B cell (primary cell): ENCODE measurements around the gene CPA4. TPM values are rescaled to one million over a fixed set of nuclear protein-coding genes. Genes with fewer than 3 reads are reported as not detected.

Source experiments
- ATAC-seq: fragments of 200-7000 bp; cut with Tn5 transposase; one replicate; pipeline ENCODE4 v1.10.0; 2021; ENCODE audit warnings: low read depth, mild to moderate bottlenecking, moderate number of reproducible peaks, moderate library complexity
- CTCF ChIA-PET: fragments of 350-600 bp; sonication (Branson Sonifier 250); formaldehyde crosslinking; loops from one replicate; lab custom pipeline; 2021; ENCODE audit warnings: antibody characterized with exemption, inconsistent platforms; lab: Charles Lee
- POLR2A ChIA-PET: fragments of 350-600 bp; sonication (Branson Sonifier 250); formaldehyde crosslinking; loops from one replicate; lab custom pipeline; 2021; ENCODE audit warnings: antibody characterized with exemption; lab: Charles Lee
- DNase-seq: peaks from one replicate; pipeline ENCODE4 v3.0.0; 2013
- H2AFZ ChIP-seq: 2 replicates; pipeline ENCODE4 v1.6.1; 2012; ENCODE audit warnings: mild to moderate bottlenecking, low read depth, low read length; ENCODE audit not compliant: insufficient read depth, poor library complexity, severe bottlenecking
- H3K27ac ChIP-seq, 2 donors: 1 replicate in 1 of 2; 2 replicates in 1 of 2; pipeline ENCODE4 v1.5.1; 2012 to 2013; ENCODE audit warnings: low read length in 2 of 2, mild to moderate bottlenecking in 2 of 2, moderate library complexity in 1 of 2
- H3K27me3 ChIP-seq, 4 experiments: fragments of 200-600 bp in 1 of 4; sonication (generic) in 1 of 4; replicated peaks in 1 of 4; 1 replicate in 2 of 4; 2 replicates in 2 of 4; pipeline versions ENCODE4 v1.6.1 to v1.7.0; 2013 to 2016; ENCODE audit warnings: low read length in 3 of 4, mild to moderate bottlenecking in 2 of 4, mixed read lengths in 1 of 4, moderate library complexity in 1 of 4; ENCODE audit not compliant: insufficient read depth in 4 of 4, control insufficient read depth in 3 of 4; ENCODE audit errors: control extremely low read depth in 1 of 4
- H3K36me3 ChIP-seq, 2 experiments: replicated peaks in 1 of 2; 1 replicate in 1 of 2; 2 replicates in 1 of 2; pipeline versions ENCODE4 v1.6.1 to v1.7.1; 2013; ENCODE audit warnings: low read length in 1 of 2; ENCODE audit not compliant: insufficient read depth in 2 of 2, control insufficient read depth in 1 of 2; ENCODE audit errors: control extremely low read depth in 1 of 2, extremely low read depth in 1 of 2
- H3K4me1 ChIP-seq, 2 donors: fragments of 200-600 bp in 1 of 2; sonication (generic) in 1 of 2; 1 replicate in 1 of 2; 2 replicates in 1 of 2; pipeline versions ENCODE4 v1.5.1 to v1.6.1; 2013 to 2017; ENCODE audit warnings: low read length in 2 of 2; ENCODE audit not compliant: control insufficient read depth in 2 of 2, insufficient read depth in 2 of 2
- H3K4me2 ChIP-seq: replicated peaks from 2 replicates; pipeline ENCODE3; 2012; ENCODE audit warnings: mild to moderate bottlenecking, low read depth, low read length; ENCODE audit not compliant: poor library complexity, severe bottlenecking
- H3K4me3 ChIP-seq, 5 experiments: fragments of 200-600 bp in 1 of 5; sonication (generic) in 1 of 5; 1 replicate in 3 of 5; 2 replicates in 2 of 5; pipeline versions ENCODE4 v1.5.1 to v1.7.0; 2011 to 2016; ENCODE audit warnings: low read length in 4 of 5, mild to moderate bottlenecking in 4 of 5, low read depth in 2 of 5, control low read depth in 1 of 5, moderate library complexity in 1 of 5; ENCODE audit not compliant: insufficient read depth in 1 of 5; ENCODE audit errors: control extremely low read depth in 1 of 5, extremely low read depth in 1 of 5
- H3K79me2 ChIP-seq: fragments of 200-600 bp; sonication (generic); one replicate; pipeline ENCODE4 v1.6.0; 2016; ENCODE audit warnings: low read length; ENCODE audit not compliant: control insufficient read depth, insufficient read depth
- H3K9ac ChIP-seq: fragments of 200-600 bp; sonication (generic); 2 replicates; pipeline ENCODE4 v1.6.1; 2017; ENCODE audit warnings: mild to moderate bottlenecking, low read length, moderate library complexity
- H3K9me3 ChIP-seq, 3 donors: one replicate each; pipeline versions ENCODE4 v1.6.1 to v1.7.1; 2013; ENCODE audit warnings: low read length in 2 of 3; ENCODE audit not compliant: control insufficient read depth in 2 of 3, insufficient read depth in 1 of 3; ENCODE audit errors: control extremely low read depth in 1 of 3
- H4K20me1 ChIP-seq: 2 replicates; pipeline ENCODE4 v1.6.0; 2012; ENCODE audit warnings: mild to moderate bottlenecking, low read length; ENCODE audit not compliant: insufficient read depth, control insufficient read depth, poor library complexity, severe bottlenecking
- H3K27ac Mint-ChIP-seq: one replicate; pipeline ENCODE4 v1.8.0; 2021; ENCODE audit warnings: mixed read lengths
- H3K27me3 Mint-ChIP-seq: one replicate; pipeline ENCODE4 v1.8.0; 2021; ENCODE audit warnings: mixed read lengths
- H3K4me1 Mint-ChIP-seq: one replicate; pipeline ENCODE4 v1.8.0; 2021; ENCODE audit warnings: mixed read lengths
- H3K4me3 Mint-ChIP-seq: one replicate; pipeline ENCODE4 v1.8.0; 2021; ENCODE audit warnings: mixed read lengths
- H3K9me3 Mint-ChIP-seq: one replicate; pipeline ENCODE4 v1.8.0; 2022; ENCODE audit warnings: mixed read lengths; ENCODE audit not compliant: insufficient read depth
- CTCF ChIP-seq: fragments of 200-600 bp; IDR thresholded peaks from one replicate; pipeline ENCODE4 v1.8.0; 2022; ENCODE audit warnings: antibody characterized with exemption, mild to moderate bottlenecking
- EZH2 ChIP-seq: IDR thresholded peaks from 2 replicates; pipeline ENCODE4 v1.6.1; 2012; ENCODE audit warnings: borderline replicate concordance, low read depth, mild to moderate bottlenecking, moderate library complexity, low read length; ENCODE audit not compliant: insufficient read depth, poor library complexity, severe bottlenecking
- WGBS: methylation state at CpG from one replicate; pipeline ENCODE4 v1.1.5; 2013; ENCODE audit warnings: missing lambda C conversion rate; ENCODE audit not compliant: insufficient coverage; 5-methylcytosine and 5-hydroxymethylcytosine counted together
- intact Hi-C: fragments of 100-400 bp; cut with micrococcal nuclease; formaldehyde crosslinking; loops from one replicate; pipeline ENCODE4 v1.10.0; 2022
- polyA plus RNA-seq: library from polyadenylated mRNA; depleted of rRNA; stranded (reverse); fragments of >200 nt; gene quantifications from 2 replicates; pipeline ENCODE4 v1.2.3, GENCODE V29; 2012
- total RNA-seq, 2 donors: library from RNA; stranded (reverse); fragments of 120-200 nt in 1 of 2; gene quantifications; 1 replicate in 1 of 2; 2 replicates in 1 of 2; pipeline versions ENCODE4 v1.2.3 to v1.2.4, GENCODE V29; 2013 to 2022

The CPA4 gene
- total and polyA plus RNA-seq, 2 donors (not counting 1 experiment from before 2014, with no cell fraction given), result not detected

GRCh38 chr7:130329681-130330080 is 36.7 kb downstream of the CPA4 start:
- H3K4me1 Mint-ChIP-seq, result no peaks in the 10 kb centered on the region
- Histone ChIP-seq H2AFZ (no peak overlapping the region), H3K4me1 (no peaks in the 10 kb centered on the region), H3K36me3 (no peaks in the 10 kb centered on the region), H3K9ac (no peak overlapping the region), H4K20me1 (no peaks in the 10 kb centered on the region), H3K27me3 (no peaks in the 10 kb centered on the region), H3K27ac (no peak overlapping the region), H3K79me2 (no peaks in the 10 kb centered on the region), H3K4me3 (no peak overlapping the region), H3K9me3 (no peaks in the 10 kb centered on the region), H3K4me2 (no peak overlapping the region)
- ATAC-seq (no peak), DNase-seq (no peak)
- ChIA-PET POLR2A (no interaction called here), CTCF (no interaction called here)
- no peak overlapping the region for H3K4me3 Mint-ChIP-seq
- H3K27me3 Mint-ChIP-seq, result no peaks in the 10 kb centered on the region
- intact Hi-C loops, result no loop called here
- H3K27ac Mint-ChIP-seq, result no peak overlapping the region
- no CpG with 5 or more reads among the region's 3 CpGs for WGBS
- TF ChIP-seq EZH2 (no peak), CTCF (no peak)
- H3K9me3 Mint-ChIP-seq, result no peaks in the 10 kb centered on the region

DNA sequence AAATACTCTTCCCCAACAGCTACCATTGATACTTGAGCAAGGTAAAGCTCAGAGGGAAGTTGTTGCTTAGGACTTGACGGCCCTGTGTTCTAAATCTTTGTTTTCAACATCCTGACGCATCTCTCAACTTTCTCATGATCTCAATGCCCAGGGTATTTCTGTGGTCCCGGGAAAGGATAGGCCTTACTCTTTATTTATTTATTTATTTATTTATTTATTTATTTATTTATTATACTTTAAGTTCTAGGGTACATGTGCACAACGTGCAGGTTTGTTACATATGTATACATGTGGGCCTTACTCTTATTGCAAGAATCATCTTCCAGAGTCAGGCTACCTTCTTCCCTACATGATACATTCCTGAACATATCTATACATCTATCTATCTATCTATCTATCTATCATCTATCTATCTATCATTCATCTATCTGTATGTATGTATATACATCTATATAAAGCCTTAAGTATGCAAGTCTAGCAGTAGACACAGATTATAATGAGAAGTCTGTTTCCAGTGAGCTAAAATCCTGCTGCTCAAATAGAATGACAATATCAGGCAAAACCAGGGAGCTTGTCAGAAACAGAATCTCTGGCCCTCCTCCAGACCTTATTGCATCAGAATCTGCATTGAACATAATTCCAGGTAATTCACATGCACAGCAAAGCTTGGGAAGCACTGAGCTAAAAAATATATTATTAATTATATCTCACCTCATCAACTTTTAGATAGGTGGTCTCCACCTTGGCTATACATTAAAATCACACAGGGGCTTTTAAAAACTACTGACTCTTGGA is 39.5 kb downstream of the CPA4 start:
- no peak overlapping the region for H3K4me3 Mint-ChIP-seq
- no peak overlapping the region for H3K4me2 ChIP-seq
- H4K20me1 ChIP-seq, result no peaks in the 10 kb centered on the region
- TF ChIP-seq EZH2 (no peak), CTCF (no peak)
- H2AFZ ChIP-seq, result no peak overlapping the region
- ATAC-seq (no peak), DNase-seq (no peak)
- H3K9me3 Mint-ChIP-seq, result no peaks in the 10 kb centered on the region
- no peaks in the 10 kb centered on the region for H3K79me2 ChIP-seq
- no peaks in the 10 kb centered on the region for H3K27me3 Mint-ChIP-seq
- H3K4me3 ChIP-seq, result no peak overlapping the region
- POLR2A ChIA-PET, result no interaction called here
- H3K4me1 Mint-ChIP-seq, result no peaks in the 10 kb centered on the region
- intact Hi-C loops, result no loop called here
- H3K27ac ChIP-seq, result no peak overlapping the region
- H3K27ac Mint-ChIP-seq, result no peak overlapping the region
- H3K9me3 ChIP-seq, result no peaks in the 10 kb centered on the region
- CTCF ChIA-PET, result interaction anchor here (0.5 kb wide), 1 partner anchor 326 kb away, joined by 4 read pairs; no protein-coding TSS in a partner anchor
- no peak overlapping the region for H3K9ac ChIP-seq
- no peaks in the 10 kb centered on the region for H3K4me1 ChIP-seq
- no peaks in the 10 kb centered on the region for H3K36me3 ChIP-seq
- no CpG with 5 or more reads among the region's 4 CpGs for WGBS
- no peaks in the 10 kb centered on the region for H3K27me3 ChIP-seq
